Heart left ventricle (tissue), 16 donors: ENCODE results near the gene NFIA. TPM values are rescaled to one million over a fixed set of nuclear protein-coding genes. Genes with fewer than 3 reads are reported as not detected.

ENCODE experiments used
- ATAC-seq, 4 donors: fragments of 200-7000 bp; cut with Tn5 transposase; one replicate each; pipeline ENCODE4 v1.9.1; 2020 to 2022; ENCODE audit warnings: moderate library complexity in 4 of 4, mild to moderate bottlenecking in 3 of 4, moderate number of reproducible peaks in 1 of 4
- DNase-seq, 5 donors: peaks; one replicate each; pipeline ENCODE4 v3.0.0-alpha.2; 2020
- H3K27ac ChIP-seq, 12 donors: fragments of 200-600 bp; sonication (generic) in 4 of 12; one replicate each; pipeline versions ENCODE4 v1.5.0 to v1.8.0; 2016 to 2022; ENCODE audit warnings: mild to moderate bottlenecking in 2 of 12
- H3K27me3 ChIP-seq, 9 donors: fragments of 200-600 bp; sonication (generic) in 2 of 9; one replicate each; pipeline versions ENCODE4 v1.5.1 to v1.8.0; 2016 to 2022; ENCODE audit warnings: mild to moderate bottlenecking in 3 of 9
- H3K36me3 ChIP-seq, 9 donors: fragments of 200-600 bp; sonication (generic) in 2 of 9; one replicate each; pipeline versions ENCODE4 v1.5.0 to v1.8.0; 2018 to 2022; ENCODE audit warnings: mild to moderate bottlenecking in 2 of 9
- H3K4me1 ChIP-seq, 12 donors: fragments of 200-600 bp; sonication (generic) in 4 of 12; one replicate each; pipeline versions ENCODE4 v1.5.0 to v1.8.0; 2016 to 2022; ENCODE audit warnings: mild to moderate bottlenecking in 3 of 12
- H3K4me3 ChIP-seq, 12 donors: fragments of 200-600 bp; sonication (generic) in 4 of 12; one replicate each; pipeline versions ENCODE4 v1.5.0 to v1.8.0; 2017 to 2022; ENCODE audit warnings: mild to moderate bottlenecking in 9 of 12, moderate library complexity in 4 of 12
- H3K9me3 ChIP-seq, 12 donors: fragments of 200-600 bp; sonication (generic) in 4 of 12; one replicate each; pipeline versions ENCODE4 v1.5.0 to v1.8.0; 2016 to 2022; ENCODE audit warnings: mild to moderate bottlenecking in 1 of 12
- POLR2A ChIP-seq, 2 donors: fragments of 450-650 bp; IDR thresholded peaks; one replicate each; pipeline ENCODE4 v1.6.1; 2017; ENCODE audit warnings: antibody characterized with exemption in 2 of 2, mild to moderate bottlenecking in 2 of 2, moderate library complexity in 2 of 2
- WGBS, 4 donors: extraction: QIAGEN DNeasy Blood & Tissue Kit in 2 of 4; methylation state at CpG; one replicate each; pipeline versions ENCODE4 v1.1.5 to v1.1.7; 2013 to 2018; 5-methylcytosine and 5-hydroxymethylcytosine counted together
- intact Hi-C, 10 donors: fragments of 100-400 bp; cut with DNase I; formaldehyde crosslinking; loops; one replicate each; pipeline versions ENCODE4 v1.11.1 to v1.14.2; 2022
- polyA plus RNA-seq, 2 donors: library from polyadenylated mRNA; stranded (reverse); fragments of 200-250 nt; gene quantifications; one replicate each; pipeline ENCODE4 v1.2.3, GENCODE V29; 2013
- total RNA-seq, 9 donors: library from RNA; depleted of rRNA in 2 of 9; stranded (reverse); fragments of >200 nt in 2 of 9; fragmentation: NEBNext Ultra II Directional in 3 of 9; extraction: Animal tissue kit (Norgen Biotek cat#: 25700) in 3 of 9; gene quantifications; one replicate each; pipeline versions ENCODE4 v1.1.0 to v1.2.4, GENCODE V29; 2016 to 2023
- TF ChIP-seq, protein P1 (sequence below), 12 donors: fragments of 200-600 bp; sonication (generic) in 4 of 12; IDR thresholded peaks; one replicate each; pipeline versions ENCODE4 v1.5.0 to v1.8.0; 2018 to 2022; ENCODE audit warnings: antibody characterized with exemption in 12 of 12, mild to moderate bottlenecking in 5 of 12
- donor health status: ischemic (EF 13 %, LVEDD 7.1; RV severe dilation, severe dysfunction).
- donor health status: healthy with polysubstance abuse.
- donor health status: DM: no; HTN: yes; CAD: no.
- donor health status: DM: no; HTN: no; CAD: no.
- donor health status: ischemic (EF 25% LVEDD 6.9; RV normal size, moderate dysfunction).
- donor health status: ischemic (EF 25% LVEDD 5.7; RV mildly dilated, moderate dysfunction).
- donor health status: healthy.
- donor health status: DM: yes; HTN: yes; CAD: no.
- donor health status: ischemic (EF 35%, LVEDD 5.7; RV mildly dilated, moderate dysfunction).
- donor health status: nonischemic (EF 11% LVEDD 7.7; RV severe dilation, severe dysfunction).
- donor health status: DM: yes; HTN: yes; CAD: no.
- donor health status: PGD.
- donor health status: ischemic (EF 29% LVEDD 5.4; RV normal size, mild dysfunction).
- donor health status: nonischemic (EF 23%, LVEDD 6.1; RV moderate dilation, normal function).

NFIA gene
- total and polyA plus RNA-seq, 11 donors: 12.7 to 121 (median 96.5) TPM

DNA sequence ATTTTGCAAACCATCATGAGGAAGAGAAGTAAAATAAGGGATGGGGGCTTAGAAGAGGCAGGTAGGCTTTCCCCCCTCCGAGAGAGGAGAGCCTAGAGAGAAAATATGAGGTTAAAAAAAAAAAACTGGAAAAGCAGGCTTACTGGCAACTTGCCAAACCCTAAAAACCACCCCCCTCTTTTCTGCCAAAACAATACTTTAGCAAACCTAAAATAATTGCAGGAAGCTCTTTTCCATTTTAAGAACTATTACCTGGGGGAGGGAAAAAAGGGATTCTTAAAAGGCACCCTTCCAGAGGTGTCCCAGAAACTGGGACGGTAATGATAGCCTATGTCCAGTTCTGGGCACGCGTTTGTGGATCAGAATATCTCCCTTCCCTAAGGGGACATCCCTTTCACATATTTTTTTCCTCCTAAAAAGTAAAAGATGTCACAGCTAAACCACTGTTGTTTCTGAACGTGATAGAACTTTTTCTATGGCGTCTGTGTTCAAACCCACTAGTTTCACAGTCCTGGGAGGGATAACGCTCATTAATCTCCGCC, 1.1 kb upstream of the NFIA start:
- WGBS, 4 donors: 1 to 4% (median 3%) methylated on average over 8 of the region's 8 CpGs
- H3K4me1 ChIP-seq: peaks cover 12 to 67% (median 42%) of the 10 kb centered on the region in 12 donors
- H3K27me3 ChIP-seq: no peaks in the 10 kb centered on the region
- no peaks in the 10 kb centered on the region for H3K9me3 ChIP-seq
- H3K4me3 ChIP-seq: peak overlapping the region; percentile 35 to 95 (median 86)
- H3K36me3 ChIP-seq: no peaks in the 10 kb centered on the region
- DNase-seq (no peak), ATAC-seq (no peak)
- intact Hi-C loops: loop anchor here in 8 of 10 donors (2.0 to 10.0 kb wide), 13 partner anchors 28 to 372 kb away; no protein-coding TSS in a partner anchor
- no peak for TF ChIP-seq POLR2A (IDR thresholded peaks at IDR 0.05)
- TF ChIP-seq, protein P1, sequence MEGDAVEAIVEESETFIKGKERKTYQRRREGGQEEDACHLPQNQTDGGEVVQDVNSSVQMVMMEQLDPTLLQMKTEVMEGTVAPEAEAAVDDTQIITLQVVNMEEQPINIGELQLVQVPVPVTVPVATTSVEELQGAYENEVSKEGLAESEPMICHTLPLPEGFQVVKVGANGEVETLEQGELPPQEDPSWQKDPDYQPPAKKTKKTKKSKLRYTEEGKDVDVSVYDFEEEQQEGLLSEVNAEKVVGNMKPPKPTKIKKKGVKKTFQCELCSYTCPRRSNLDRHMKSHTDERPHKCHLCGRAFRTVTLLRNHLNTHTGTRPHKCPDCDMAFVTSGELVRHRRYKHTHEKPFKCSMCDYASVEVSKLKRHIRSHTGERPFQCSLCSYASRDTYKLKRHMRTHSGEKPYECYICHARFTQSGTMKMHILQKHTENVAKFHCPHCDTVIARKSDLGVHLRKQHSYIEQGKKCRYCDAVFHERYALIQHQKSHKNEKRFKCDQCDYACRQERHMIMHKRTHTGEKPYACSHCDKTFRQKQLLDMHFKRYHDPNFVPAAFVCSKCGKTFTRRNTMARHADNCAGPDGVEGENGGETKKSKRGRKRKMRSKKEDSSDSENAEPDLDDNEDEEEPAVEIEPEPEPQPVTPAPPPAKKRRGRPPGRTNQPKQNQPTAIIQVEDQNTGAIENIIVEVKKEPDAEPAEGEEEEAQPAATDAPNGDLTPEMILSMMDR (IDR thresholded peaks at IDR 0.05): no peak
- peak overlapping the region; percentile 94 to 99 (median 96) for H3K27ac ChIP-seq

DNA sequence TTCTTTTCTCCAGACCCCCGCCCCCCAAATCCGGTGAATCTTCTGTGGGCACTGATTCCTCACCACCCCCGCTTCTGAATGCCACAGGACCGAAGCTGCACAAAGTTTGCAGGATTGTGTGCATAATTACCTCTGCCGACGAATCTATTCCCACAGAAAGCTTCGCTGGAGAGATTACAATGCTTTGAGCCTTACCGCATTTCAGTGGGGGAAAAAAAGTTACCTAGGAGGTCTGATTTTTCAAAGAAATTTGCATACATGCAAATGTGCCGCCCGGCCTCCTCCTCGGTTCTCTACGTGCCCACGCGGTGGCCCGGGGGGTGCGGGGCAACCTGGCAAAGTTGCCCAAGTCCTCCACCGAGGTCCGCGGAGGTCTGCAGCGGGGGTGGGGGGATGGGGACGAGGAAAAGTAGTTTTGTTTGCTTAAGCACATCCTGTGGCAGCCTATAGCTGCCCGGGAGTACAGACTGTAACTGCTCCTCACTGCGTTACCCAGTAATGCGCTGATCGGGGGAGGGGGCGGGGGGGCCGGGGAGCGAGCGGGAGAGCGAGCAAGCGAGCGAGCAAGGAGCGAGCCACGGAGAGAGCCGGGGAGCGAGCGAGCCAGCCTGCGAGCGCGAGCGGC, 563 bp upstream of the NFIA start:
- peak in 2 of 4 donors; percentile 1 to 2 for ATAC-seq
- 0 to 1% (median 1%) methylated on average over 11 to 41 of the region's 41 CpGs for WGBS, 4 donors

DNA sequence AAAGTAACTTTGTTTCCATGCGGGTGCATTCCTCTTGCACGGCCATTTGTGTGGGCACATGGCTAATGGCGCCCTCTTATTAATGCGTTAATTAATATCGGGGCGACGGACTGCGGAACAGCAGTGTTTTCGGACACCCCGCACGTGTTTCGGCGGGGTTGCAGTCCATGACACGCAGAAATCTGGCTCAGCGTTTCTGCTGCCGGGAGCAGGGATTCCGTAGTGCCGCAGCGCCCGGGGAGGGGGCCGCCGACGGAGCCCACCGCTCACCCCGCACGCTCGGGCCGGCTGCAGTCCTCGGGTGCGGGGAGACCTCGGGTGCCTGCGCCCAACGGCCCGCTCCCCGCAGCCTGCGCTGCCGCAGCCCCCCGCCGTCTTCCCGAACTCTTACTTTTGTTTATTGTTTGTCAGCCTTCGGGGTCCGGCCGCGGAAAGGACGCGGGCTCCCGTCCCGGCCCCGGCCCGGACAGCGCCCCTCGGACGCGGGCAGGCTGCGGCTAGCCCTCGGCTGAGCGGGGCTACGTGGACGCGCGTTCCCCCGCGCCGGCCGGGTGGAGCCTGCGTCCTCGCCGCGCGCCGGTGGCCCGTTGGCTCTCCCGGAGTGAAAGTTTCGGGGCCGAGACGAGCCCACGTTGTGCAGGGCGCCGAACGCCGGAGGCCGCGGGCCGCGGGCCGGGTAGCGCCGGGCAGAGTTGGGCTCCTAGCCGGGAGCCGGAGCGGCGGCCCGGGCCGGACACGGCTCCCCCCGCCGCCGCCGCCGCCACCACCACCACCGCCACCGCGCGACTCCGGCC, 849 bp downstream of the NFIA start:
- ATAC-seq: peak in 2 of 4 donors; percentile 35 to 43
- peak; percentile 39 to 72 (median 44) for DNase-seq
- Histone ChIP-seq H3K27ac (peak overlapping the region; percentile 94 to 99 (median 96)), H3K36me3 (peaks cover 0 to 3% (median 2%) of the 10 kb centered on the region in 9 donors), H3K4me1 (peaks cover 12 to 75% (median 52%) of the 10 kb centered on the region in 12 donors), H3K4me3 (peak overlapping the region; percentile 68 to 95 (median 86)), H3K27me3 (no peaks in the 10 kb centered on the region), H3K9me3 (no peaks in the 10 kb centered on the region)
- 0 to 1% (median 0%) methylated on average over 43 to 105 of the region's 105 CpGs for WGBS, 4 donors
- intact Hi-C loops: loop anchor here in 9 of 10 donors (2.0 to 10.0 kb wide), 11 partner anchors 34 to 370 kb away; no protein-coding TSS in a partner anchor
- TF ChIP-seq, protein P1 (IDR thresholded peaks at IDR 0.05): no peak
- no peak for TF ChIP-seq POLR2A (IDR thresholded peaks at IDR 0.05)

More for the DNA sequence above, 563 bp upstream of the NFIA start:
- peak overlapping the region; percentile 35 to 95 (median 86) for H3K4me3 ChIP-seq
- H3K27me3 ChIP-seq: no peaks in the 10 kb centered on the region
- intact Hi-C loops: loop anchor here in 9 of 10 donors (2.0 to 10.0 kb wide), 14 partner anchors 29 to 371 kb away; no protein-coding TSS in a partner anchor
- no peaks in the 10 kb centered on the region for H3K36me3 ChIP-seq
- H3K9me3 ChIP-seq: no peaks in the 10 kb centered on the region
- TF ChIP-seq, protein P1 (IDR thresholded peaks at IDR 0.05): no peak
- TF ChIP-seq POLR2A (IDR thresholded peaks at IDR 0.05): no peak
- H3K4me1 ChIP-seq: peaks cover 12 to 67% (median 43%) of the 10 kb centered on the region in 12 donors
- peak; percentile 42 to 77 (median 53) for DNase-seq
- H3K27ac ChIP-seq: peak overlapping the region; percentile 94 to 99 (median 96)
